ENCODE results near the gene OR2T6.

DNA sequence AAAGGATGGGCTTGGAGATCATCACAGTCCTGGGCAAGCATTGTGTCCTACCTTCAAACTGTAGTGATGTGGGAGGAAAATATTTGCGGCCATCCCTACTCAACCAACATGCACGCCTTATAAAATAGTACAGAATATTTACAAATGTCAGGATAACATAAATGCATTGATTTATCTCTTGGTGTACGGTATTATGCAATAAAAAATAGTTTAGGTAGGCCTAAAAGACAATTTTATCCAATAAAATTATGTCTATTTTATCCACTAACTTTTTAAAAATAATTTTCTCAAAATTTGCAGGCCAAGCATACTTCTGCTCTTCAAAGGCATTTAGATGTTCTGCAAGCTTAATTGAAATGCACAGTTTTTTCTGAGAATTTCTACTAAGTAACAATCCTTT, 27.2 kb downstream of the OR2T6 start, which contains the start of gene OR2T1:
- TF ChIP-seq EZH2 (IDR thresholded peaks at IDR 0.05; ENCODE audit: borderline replicate concordance, low read depth, low read length, severe bottlenecking): no peak
- no peak for TF ChIP-seq POLR2A (IDR thresholded peaks at IDR 0.05; ENCODE audit: low read depth, low read length)
- TF ChIP-seq, protein P1, sequence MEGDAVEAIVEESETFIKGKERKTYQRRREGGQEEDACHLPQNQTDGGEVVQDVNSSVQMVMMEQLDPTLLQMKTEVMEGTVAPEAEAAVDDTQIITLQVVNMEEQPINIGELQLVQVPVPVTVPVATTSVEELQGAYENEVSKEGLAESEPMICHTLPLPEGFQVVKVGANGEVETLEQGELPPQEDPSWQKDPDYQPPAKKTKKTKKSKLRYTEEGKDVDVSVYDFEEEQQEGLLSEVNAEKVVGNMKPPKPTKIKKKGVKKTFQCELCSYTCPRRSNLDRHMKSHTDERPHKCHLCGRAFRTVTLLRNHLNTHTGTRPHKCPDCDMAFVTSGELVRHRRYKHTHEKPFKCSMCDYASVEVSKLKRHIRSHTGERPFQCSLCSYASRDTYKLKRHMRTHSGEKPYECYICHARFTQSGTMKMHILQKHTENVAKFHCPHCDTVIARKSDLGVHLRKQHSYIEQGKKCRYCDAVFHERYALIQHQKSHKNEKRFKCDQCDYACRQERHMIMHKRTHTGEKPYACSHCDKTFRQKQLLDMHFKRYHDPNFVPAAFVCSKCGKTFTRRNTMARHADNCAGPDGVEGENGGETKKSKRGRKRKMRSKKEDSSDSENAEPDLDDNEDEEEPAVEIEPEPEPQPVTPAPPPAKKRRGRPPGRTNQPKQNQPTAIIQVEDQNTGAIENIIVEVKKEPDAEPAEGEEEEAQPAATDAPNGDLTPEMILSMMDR (IDR thresholded peaks at IDR 0.05; ENCODE audit: extremely low read depth in 1 of 2, insufficient read depth in 1 of 2, low read depth in 1 of 2, low read length in 2 of 2): no peak
- TF ChIP-seq POLR2AphosphoS5 (IDR thresholded peaks at IDR 0.05; ENCODE audit: insufficient read depth, low read depth, low read length): no peak
- TF ChIP-seq, protein P2, sequence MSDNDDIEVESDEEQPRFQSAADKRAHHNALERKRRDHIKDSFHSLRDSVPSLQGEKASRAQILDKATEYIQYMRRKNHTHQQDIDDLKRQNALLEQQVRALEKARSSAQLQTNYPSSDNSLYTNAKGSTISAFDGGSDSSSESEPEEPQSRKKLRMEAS (IDR thresholded peaks at IDR 0.05; ENCODE audit: insufficient read depth, insufficient read length): no peak

Data from endothelial cell of umbilical vein (primary cell).